ENCODE measurements around the gene SREK1IP1.

GRCh38 chr5:64742821-64743220 lies 25.7 kb downstream of the SREK1IP1 start:
- TF ChIP-seq PHB2 (IDR thresholded peaks at IDR 0.05; ENCODE audit: low read depth): no peak
- no peak for TF ChIP-seq CTCF (IDR thresholded peaks at IDR 0.05 in 2 of 3, conservative IDR thresholded peaks at IDR 0.05 in 1 of 3; ENCODE audit: insufficient read depth in 2 of 3, low read depth in 1 of 3, low read length in 3 of 3)
- no peak for TF ChIP-seq ETV5 (CRISPR knock-in tag; IDR thresholded peaks at IDR 0.05; ENCODE audit: low read depth)
- no peak for TF ChIP-seq GABPB1 (CRISPR knock-in tag; IDR thresholded peaks at IDR 0.05)
- TF ChIP-seq, protein P1, sequence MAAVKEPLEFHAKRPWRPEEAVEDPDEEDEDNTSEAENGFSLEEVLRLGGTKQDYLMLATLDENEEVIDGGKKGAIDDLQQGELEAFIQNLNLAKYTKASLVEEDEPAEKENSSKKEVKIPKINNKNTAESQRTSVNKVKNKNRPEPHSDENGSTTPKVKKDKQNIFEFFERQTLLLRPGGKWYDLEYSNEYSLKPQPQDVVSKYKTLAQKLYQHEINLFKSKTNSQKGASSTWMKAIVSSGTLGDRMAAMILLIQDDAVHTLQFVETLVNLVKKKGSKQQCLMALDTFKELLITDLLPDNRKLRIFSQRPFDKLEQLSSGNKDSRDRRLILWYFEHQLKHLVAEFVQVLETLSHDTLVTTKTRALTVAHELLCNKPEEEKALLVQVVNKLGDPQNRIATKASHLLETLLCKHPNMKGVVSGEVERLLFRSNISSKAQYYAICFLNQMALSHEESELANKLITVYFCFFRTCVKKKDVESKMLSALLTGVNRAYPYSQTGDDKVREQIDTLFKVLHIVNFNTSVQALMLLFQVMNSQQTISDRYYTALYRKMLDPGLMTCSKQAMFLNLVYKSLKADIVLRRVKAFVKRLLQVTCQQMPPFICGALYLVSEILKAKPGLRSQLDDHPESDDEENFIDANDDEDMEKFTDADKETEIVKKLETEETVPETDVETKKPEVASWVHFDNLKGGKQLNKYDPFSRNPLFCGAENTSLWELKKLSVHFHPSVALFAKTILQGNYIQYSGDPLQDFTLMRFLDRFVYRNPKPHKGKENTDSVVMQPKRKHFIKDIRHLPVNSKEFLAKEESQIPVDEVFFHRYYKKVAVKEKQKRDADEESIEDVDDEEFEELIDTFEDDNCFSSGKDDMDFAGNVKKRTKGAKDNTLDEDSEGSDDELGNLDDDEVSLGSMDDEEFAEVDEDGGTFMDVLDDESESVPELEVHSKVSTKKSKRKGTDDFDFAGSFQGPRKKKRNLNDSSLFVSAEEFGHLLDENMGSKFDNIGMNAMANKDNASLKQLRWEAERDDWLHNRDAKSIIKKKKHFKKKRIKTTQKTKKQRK (IDR thresholded peaks at IDR 0.05; ENCODE audit: borderline replicate concordance, low read depth, low read length): no peak
- TF ChIP-seq ESRRA (IDR thresholded peaks at IDR 0.05; ENCODE audit: borderline replicate concordance, low read depth): no peak
- TF ChIP-seq BRCA1 (IDR thresholded peaks at IDR 0.05): no peak
- TF ChIP-seq BRCA1 (CRISPR knock-in tag; IDR thresholded peaks at IDR 0.05): no peak
- no peak for TF ChIP-seq POLR2A (conservative IDR thresholded peaks at IDR 0.05)
- TF ChIP-seq MXI1 (IDR thresholded peaks at IDR 0.05; ENCODE audit: low read depth, low read length): no peak
- no peak for TF ChIP-seq TCF7L2 (IDR thresholded peaks at IDR 0.05; ENCODE audit: low read depth, low read length)
